ENCODE measurements around the gene DNAJC3.
"Not testable (repeated sequence)": the region's sequence is repeated elsewhere in the genome, so short reads cannot be mapped to it uniquely, and the experiment has no call there.

Gene DNAJC3

GRCh38 chr13:95788100-95788463, 111.1 kb downstream of the DNAJC3 start:
- H3K27me3 ChIP-seq (ENCODE audit: control insufficient read depth, insufficient read depth, low read length, poor library complexity, severe bottlenecking) = no peaks in the 10 kb centered on the region
- no peak overlapping the region for H3K27ac ChIP-seq (ENCODE audit: insufficient read depth, low read depth, low read length, poor library complexity, severe bottlenecking)
- H3K36me3 ChIP-seq (ENCODE audit: control insufficient read depth, insufficient read depth, low read length) = no peaks in the 10 kb centered on the region
- no peaks in the 10 kb centered on the region for H3K4me1 ChIP-seq (ENCODE audit: control insufficient read depth, insufficient read depth, low read length)
- no peaks in the 10 kb centered on the region for H3K9me3 ChIP-seq (ENCODE audit: control insufficient read depth, low read length)
- 92 to 96% methylated on average over 2 of the region's 2 CpGs for WGBS, 2 experiments
- no peak overlapping the region for H3K4me3 ChIP-seq (ENCODE audit: insufficient read depth, low read depth, low read length)

GRCh38 chr13:95789315-95789714, 112.4 kb downstream of the DNAJC3 start:
- not testable (repeated sequence) for H3K27me3 ChIP-seq (ENCODE audit: control insufficient read depth, insufficient read depth, low read length, poor library complexity, severe bottlenecking); H3K4me3 ChIP-seq (ENCODE audit: insufficient read depth, low read depth, low read length); H3K4me1 ChIP-seq (ENCODE audit: control insufficient read depth, insufficient read depth, low read length); H3K36me3 ChIP-seq (ENCODE audit: control insufficient read depth, insufficient read depth, low read length); H3K27ac ChIP-seq (ENCODE audit: insufficient read depth, low read depth, low read length, poor library complexity, severe bottlenecking); H3K9me3 ChIP-seq (ENCODE audit: control insufficient read depth, low read length)

GRCh38 chr13:95791084-95791722, 114.3 kb downstream of the DNAJC3 start:
- no peaks in the 10 kb centered on the region for H3K36me3 ChIP-seq (ENCODE audit: control insufficient read depth, insufficient read depth, low read length)
- H3K4me1 ChIP-seq (ENCODE audit: control insufficient read depth, insufficient read depth, low read length) = no peaks in the 10 kb centered on the region
- no peak overlapping the region for H3K27ac ChIP-seq (ENCODE audit: insufficient read depth, low read depth, low read length, poor library complexity, severe bottlenecking)
- no peaks in the 10 kb centered on the region for H3K27me3 ChIP-seq (ENCODE audit: control insufficient read depth, insufficient read depth, low read length, poor library complexity, severe bottlenecking)
- WGBS, 2 experiments = 95 to 97% methylated on average over 6 to 7 of the region's 7 CpGs
- no peaks in the 10 kb centered on the region for H3K9me3 ChIP-seq (ENCODE audit: control insufficient read depth, low read length)
- H3K4me3 ChIP-seq (ENCODE audit: insufficient read depth, low read depth, low read length) = no peak overlapping the region

GRCh38 chr13:95793018-95793555, 116.1 kb downstream of the DNAJC3 start:
- Histone ChIP-seq H3K4me1 (ENCODE audit: control insufficient read depth, insufficient read depth, low read length) (no peaks in the 10 kb centered on the region), H3K27me3 (ENCODE audit: control insufficient read depth, insufficient read depth, low read length, poor library complexity, severe bottlenecking) (no peaks in the 10 kb centered on the region), H3K36me3 (ENCODE audit: control insufficient read depth, insufficient read depth, low read length) (no peaks in the 10 kb centered on the region), H3K9me3 (ENCODE audit: control insufficient read depth, low read length) (no peaks in the 10 kb centered on the region), H3K4me3 (ENCODE audit: insufficient read depth, low read depth, low read length) (no peak overlapping the region), H3K27ac (ENCODE audit: insufficient read depth, low read depth, low read length, poor library complexity, severe bottlenecking) (no peak overlapping the region)
- 93% methylated on average over 3 of the region's 3 CpGs for WGBS, 2 experiments

- 91 to 96% methylated on average over 2 of the region's 3 CpGs for WGBS, 2 experiments
- no peak overlapping the region for H3K4me3 ChIP-seq (ENCODE audit: insufficient read depth, low read depth, low read length)
- no peak overlapping the region for H3K27ac ChIP-seq (ENCODE audit: insufficient read depth, low read depth, low read length, poor library complexity, severe bottlenecking)
- no peaks in the 10 kb centered on the region for H3K27me3 ChIP-seq (ENCODE audit: control insufficient read depth, insufficient read depth, low read length, poor library complexity, severe bottlenecking)
- H3K9me3 ChIP-seq (ENCODE audit: control insufficient read depth, low read length) = no peaks in the 10 kb centered on the region
- no peaks in the 10 kb centered on the region for H3K36me3 ChIP-seq (ENCODE audit: control insufficient read depth, insufficient read depth, low read length)
- no peaks in the 10 kb centered on the region for H3K4me1 ChIP-seq (ENCODE audit: control insufficient read depth, insufficient read depth, low read length)
Measured at GRCh38 chr13:95793781-95794180, 116.8 kb downstream of the DNAJC3 start.

- Histone ChIP-seq H3K27me3 (ENCODE audit: control insufficient read depth, insufficient read depth, low read length, poor library complexity, severe bottlenecking) (no peaks in the 10 kb centered on the region), H3K4me3 (ENCODE audit: insufficient read depth, low read depth, low read length) (no peak overlapping the region), H3K36me3 (ENCODE audit: control insufficient read depth, insufficient read depth, low read length) (no peaks in the 10 kb centered on the region), H3K9me3 (ENCODE audit: control insufficient read depth, low read length) (no peaks in the 10 kb centered on the region), H3K27ac (ENCODE audit: insufficient read depth, low read depth, low read length, poor library complexity, severe bottlenecking) (no peak overlapping the region), H3K4me1 (ENCODE audit: control insufficient read depth, insufficient read depth, low read length) (no peaks in the 10 kb centered on the region)
- WGBS, 2 experiments = 94% methylated on average over 2 of the region's 2 CpGs; no CpG with 5 or more reads in 1 of the 2 experiments
Measured at GRCh38 chr13:95797016-95797415, 120.1 kb downstream of the DNAJC3 start.

- Histone ChIP-seq H3K4me1 (ENCODE audit: control insufficient read depth, insufficient read depth, low read length) (no peaks in the 10 kb centered on the region), H3K27ac (ENCODE audit: insufficient read depth, low read depth, low read length, poor library complexity, severe bottlenecking) (no peak overlapping the region), H3K27me3 (ENCODE audit: control insufficient read depth, insufficient read depth, low read length, poor library complexity, severe bottlenecking) (no peaks in the 10 kb centered on the region), H3K9me3 (ENCODE audit: control insufficient read depth, low read length) (no peaks in the 10 kb centered on the region), H3K4me3 (ENCODE audit: insufficient read depth, low read depth, low read length) (no peak overlapping the region), H3K36me3 (ENCODE audit: control insufficient read depth, insufficient read depth, low read length) (no peaks in the 10 kb centered on the region)
- 97 to 100% methylated on average over 1 of the region's 1 CpG for WGBS, 2 experiments
Measured at GRCh38 chr13:95800436-95800835, 123.5 kb downstream of the DNAJC3 start.

GRCh38 chr13:95801825-95802224, 124.9 kb downstream of the DNAJC3 start:
- Histone ChIP-seq H3K4me3 (ENCODE audit: insufficient read depth, low read depth, low read length) (no peak overlapping the region), H3K9me3 (ENCODE audit: control insufficient read depth, low read length) (no peaks in the 10 kb centered on the region), H3K36me3 (ENCODE audit: control insufficient read depth, insufficient read depth, low read length) (no peaks in the 10 kb centered on the region), H3K27ac (ENCODE audit: insufficient read depth, low read depth, low read length, poor library complexity, severe bottlenecking) (no peak overlapping the region), H3K4me1 (ENCODE audit: control insufficient read depth, insufficient read depth, low read length) (no peaks in the 10 kb centered on the region), H3K27me3 (ENCODE audit: control insufficient read depth, insufficient read depth, low read length, poor library complexity, severe bottlenecking) (no peaks in the 10 kb centered on the region)
- WGBS, 2 experiments = 100% methylated on average over 4 of the region's 4 CpGs

- Histone ChIP-seq H3K27ac (ENCODE audit: insufficient read depth, low read depth, low read length, poor library complexity, severe bottlenecking) (no peak overlapping the region), H3K4me3 (ENCODE audit: insufficient read depth, low read depth, low read length) (no peak overlapping the region), H3K27me3 (ENCODE audit: control insufficient read depth, insufficient read depth, low read length, poor library complexity, severe bottlenecking) (no peaks in the 10 kb centered on the region), H3K4me1 (ENCODE audit: control insufficient read depth, insufficient read depth, low read length) (no peaks in the 10 kb centered on the region), H3K9me3 (ENCODE audit: control insufficient read depth, low read length) (no peaks in the 10 kb centered on the region), H3K36me3 (ENCODE audit: control insufficient read depth, insufficient read depth, low read length) (no peaks in the 10 kb centered on the region)
Measured at GRCh38 chr13:95805921-95806320, 129.0 kb downstream of the DNAJC3 start.

- Histone ChIP-seq H3K36me3 (ENCODE audit: control insufficient read depth, insufficient read depth, low read length) (no peaks in the 10 kb centered on the region), H3K27me3 (ENCODE audit: control insufficient read depth, insufficient read depth, low read length, poor library complexity, severe bottlenecking) (no peaks in the 10 kb centered on the region), H3K9me3 (ENCODE audit: control insufficient read depth, low read length) (no peaks in the 10 kb centered on the region), H3K4me3 (ENCODE audit: insufficient read depth, low read depth, low read length) (no peak overlapping the region), H3K4me1 (ENCODE audit: control insufficient read depth, insufficient read depth, low read length) (no peaks in the 10 kb centered on the region), H3K27ac (ENCODE audit: insufficient read depth, low read depth, low read length, poor library complexity, severe bottlenecking) (no peak overlapping the region)
- WGBS, 2 experiments = 75% methylated on average over 5 of the region's 5 CpGs
Measured at GRCh38 chr13:95809429-95809828, 132.5 kb downstream of the DNAJC3 start.

- H3K4me3 ChIP-seq (ENCODE audit: insufficient read depth, low read depth, low read length) = no peak overlapping the region
- H3K4me1 ChIP-seq (ENCODE audit: control insufficient read depth, insufficient read depth, low read length) = no peaks in the 10 kb centered on the region
- no peaks in the 10 kb centered on the region for H3K9me3 ChIP-seq (ENCODE audit: control insufficient read depth, low read length)
- H3K36me3 ChIP-seq (ENCODE audit: control insufficient read depth, insufficient read depth, low read length) = no peaks in the 10 kb centered on the region
- no peak overlapping the region for H3K27ac ChIP-seq (ENCODE audit: insufficient read depth, low read depth, low read length, poor library complexity, severe bottlenecking)
- H3K27me3 ChIP-seq (ENCODE audit: control insufficient read depth, insufficient read depth, low read length, poor library complexity, severe bottlenecking) = no peaks in the 10 kb centered on the region
- WGBS, 2 experiments = 90 to 91% methylated on average over 3 of the region's 3 CpGs
Measured at GRCh38 chr13:95813139-95813538, 136.2 kb downstream of the DNAJC3 start.
